ENCODE measurements around the gene SAMHD1. TPM values are rescaled to one million over a fixed set of nuclear protein-coding genes. Genes with fewer than 3 reads are reported as not detected.

The SAMHD1 gene
- total and polyA plus RNA-seq, 9 of the 15 experiments (the other 6 are each of a cell fraction or from before 2014, with no cell fraction given), result 6.8 to 20.4 (median 14.8) TPM

- no peak for TF ChIP-seq TCF15 (CRISPR knock-in tag; IDR thresholded peaks at IDR 0.05)
- TF ChIP-seq RBM17 (IDR thresholded peaks at IDR 0.05; ENCODE audit: borderline replicate concordance, low read depth, low read length), result no peak
- TF ChIP-seq TCFL5 (CRISPR knock-in tag; conservative IDR thresholded peaks at IDR 0.05), result no peak
- TF ChIP-seq DNMT1 (IDR thresholded peaks at IDR 0.05), result no peak
- peak; percentile 65 for TF ChIP-seq RBM25 (IDR thresholded peaks at IDR 0.05; ENCODE audit: low read depth, low read length, severe bottlenecking)
- no peak for TF ChIP-seq JUN (IDR thresholded peaks at IDR 0.05; ENCODE audit: borderline replicate concordance, low read depth, low read length)
- TF ChIP-seq JUN (CRISPR knock-in tag; IDR thresholded peaks at IDR 0.05; ENCODE audit: borderline replicate concordance), result no peak
- TF ChIP-seq GABPA (tag; conservative IDR thresholded peaks at IDR 0.05; ENCODE audit: low read depth), result no peak
- TF ChIP-seq AFF1 (IDR thresholded peaks at IDR 0.05; ENCODE audit: low read depth in 1 of 2, partially characterized antibody in 2 of 2), result peak in 1 of 2 experiments; percentile 30
- no peak for TF ChIP-seq PTBP1 (IDR thresholded peaks at IDR 0.05; ENCODE audit: low read depth, low read length)
- no peak for TF ChIP-seq NCOA6 (IDR thresholded peaks at IDR 0.05)
- no peak for TF ChIP-seq POU5F1 (IDR thresholded peaks at IDR 0.05; ENCODE audit: borderline replicate concordance, low read depth, low read length, partially characterized antibody)
- no peak for TF ChIP-seq SNAPC5 (CRISPR knock-in tag; IDR thresholded peaks at IDR 0.05)
- no peak for TF ChIP-seq NFXL1 (CRISPR knock-in tag; IDR thresholded peaks at IDR 0.05)
- TF ChIP-seq U2AF1 (optimal IDR thresholded peaks at IDR 0.05; ENCODE audit: low read depth, low read length), result no peak
- TF ChIP-seq FOXP4 (CRISPR knock-in tag; IDR thresholded peaks at IDR 0.05; ENCODE audit: borderline replicate concordance), result no peak
Observed at GRCh38 chr20:36924167-36925045, 27.1 kb downstream of the SAMHD1 start (continued).

All from K562 (cell line).